ENCODE results near the gene SUSD4. TPM values are rescaled to one million over a fixed set of nuclear protein-coding genes. Genes with fewer than 3 reads are reported as not detected.

Gene SUSD4
- total and polyA plus RNA-seq, 8 donors = 2.0 to 29.2 (median 25.0) TPM

- peak in 1 of 4 donors; percentile 52 for DNase-seq
- no peaks in the 10 kb centered on the region for H3K27me3 ChIP-seq
- H3K4me1 ChIP-seq = no peaks in the 10 kb centered on the region
- ATAC-seq = peak; percentile 26
- TF ChIP-seq CTCF (IDR thresholded peaks at IDR 0.05) = no peak
- no peaks in the 10 kb centered on the region for H3K36me3 ChIP-seq
- H3K4me3 ChIP-seq = no peak overlapping the region
- no peak overlapping the region for H3K27ac ChIP-seq
- no peaks in the 10 kb centered on the region for H3K9me3 ChIP-seq
- intact Hi-C loops (cut with DNase I) = loop anchor here in 1 of 2 donors (10.0 kb wide), 1 partner anchor 112 kb away; no protein-coding TSS in a partner anchor
Measured at GRCh38 chr1:223246476-223247112, 117.4 kb downstream of the SUSD4 start.

- Histone ChIP-seq H3K4me1 (no peaks in the 10 kb centered on the region), H3K4me3 (no peak overlapping the region), H3K27ac (no peak overlapping the region), H3K27me3 (no peaks in the 10 kb centered on the region), H3K36me3 (no peaks in the 10 kb centered on the region), H3K9me3 (no peaks in the 10 kb centered on the region)
- DNase-seq (no peak), ATAC-seq (no peak)
- intact Hi-C loops (cut with DNase I) = loop anchor here in 1 of 2 donors (10.0 kb wide), 1 partner anchor 111 kb away; no protein-coding TSS in a partner anchor
- TF ChIP-seq CTCF (IDR thresholded peaks at IDR 0.05) = no peak
Measured at GRCh38 chr1:223245983-223246382, 118.0 kb downstream of the SUSD4 start.

GRCh38 chr1:223245411-223245810 is 118.6 kb downstream of the SUSD4 start:
- H3K9me3 ChIP-seq = no peaks in the 10 kb centered on the region
- DNase-seq (no peak), ATAC-seq (no peak)
- no peak overlapping the region for H3K4me3 ChIP-seq
- intact Hi-C loops (cut with DNase I) = loop anchor here in 1 of 2 donors (10.0 kb wide), 1 partner anchor 111 kb away; no protein-coding TSS in a partner anchor
- no peaks in the 10 kb centered on the region for H3K27me3 ChIP-seq
- H3K36me3 ChIP-seq = no peaks in the 10 kb centered on the region
- no peaks in the 10 kb centered on the region for H3K4me1 ChIP-seq
- no peak for TF ChIP-seq CTCF (IDR thresholded peaks at IDR 0.05)
- no peak overlapping the region for H3K27ac ChIP-seq

GRCh38 chr1:223244366-223245103 is 119.4 kb downstream of the SUSD4 start:
- no peak for TF ChIP-seq CTCF (IDR thresholded peaks at IDR 0.05)
- no peak for DNase-seq
- H3K4me3 ChIP-seq = no peak overlapping the region
- H3K9me3 ChIP-seq = no peaks in the 10 kb centered on the region
- H3K36me3 ChIP-seq = no peaks in the 10 kb centered on the region
- no peaks in the 10 kb centered on the region for H3K27me3 ChIP-seq
- ATAC-seq = peak; percentile 64
- no peaks in the 10 kb centered on the region for H3K4me1 ChIP-seq
- intact Hi-C loops (cut with DNase I) = loop anchor here in 1 of 2 donors (10.0 kb wide), 1 partner anchor 110 kb away; no protein-coding TSS in a partner anchor
- no peak overlapping the region for H3K27ac ChIP-seq

GRCh38 chr1:223243441-223244050 is 120.4 kb downstream of the SUSD4 start:
- no peaks in the 10 kb centered on the region for H3K9me3 ChIP-seq
- DNase-seq (no peak), ATAC-seq (no peak)
- no peaks in the 10 kb centered on the region for H3K27me3 ChIP-seq
- no peaks in the 10 kb centered on the region for H3K4me1 ChIP-seq
- H3K4me3 ChIP-seq = no peak overlapping the region
- intact Hi-C loops (cut with DNase I) = loop anchor here in 1 of 2 donors (10.0 kb wide), 1 partner anchor 109 kb away; no protein-coding TSS in a partner anchor
- no peaks in the 10 kb centered on the region for H3K36me3 ChIP-seq
- no peak overlapping the region for H3K27ac ChIP-seq
- TF ChIP-seq CTCF (IDR thresholded peaks at IDR 0.05) = no peak

Measured in left lung (tissue), 10 donors.